Nephron progenitor cell (in vitro differentiated cells): ENCODE results near the gene COL5A2.
A peak's percentile ranks its signal among the peaks of the same experiment; 100 is the strongest.

Experiments used
- DNase-seq: peaks from one replicate; pipeline ENCODE4 v3.0.0; 2021
- H3K27ac Mint-ChIP-seq: 2 replicates; pipeline ENCODE4 v1.8.0; 2021; ENCODE audit warnings: mild to moderate bottlenecking, moderate library complexity, mixed read lengths
- H3K27me3 Mint-ChIP-seq: 2 replicates; pipeline ENCODE4 v1.8.0; 2021; ENCODE audit warnings: mild to moderate bottlenecking, low read depth, mixed read lengths; ENCODE audit not compliant: poor library complexity
- H3K36me3 Mint-ChIP-seq: 2 replicates; pipeline ENCODE4 v1.8.0; 2021; ENCODE audit warnings: low read depth, mixed read lengths
- H3K4me1 Mint-ChIP-seq: 2 replicates; pipeline ENCODE4 v1.8.0; 2021; ENCODE audit warnings: mixed read lengths
- H3K4me3 Mint-ChIP-seq: 2 replicates; pipeline ENCODE4 v1.8.0; 2021; ENCODE audit warnings: mild to moderate bottlenecking, moderate library complexity, mixed read lengths
- H3K9me3 Mint-ChIP-seq: 2 replicates; pipeline ENCODE4 v1.8.0; 2021; ENCODE audit warnings: mild to moderate bottlenecking, moderate library complexity, mixed read lengths
- CTCF ChIP-seq: fragments of 200-600 bp; sonication (generic); IDR thresholded peaks from 2 replicates; pipeline ENCODE4 v1.5.0; 2021; ENCODE audit warnings: antibody characterized with exemption

The COL5A2 gene

DNA sequence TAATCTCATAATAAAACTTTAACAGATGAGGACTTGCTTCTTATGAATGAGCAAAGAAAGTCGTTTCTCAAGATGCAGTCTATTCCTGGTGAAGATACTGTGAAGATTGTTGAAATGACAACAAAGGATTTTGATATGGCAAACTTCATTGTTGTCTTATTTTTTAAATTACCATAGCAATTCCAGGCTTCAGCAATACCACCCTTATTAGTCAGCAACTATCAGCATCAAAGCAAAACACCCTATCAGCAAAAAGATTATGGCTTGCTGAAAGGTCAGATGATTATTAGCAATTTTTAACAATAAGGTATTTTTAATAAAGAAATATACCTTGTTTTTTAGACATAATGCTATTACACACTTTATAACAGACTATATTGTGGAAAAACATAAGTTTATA lies 88.3 kb downstream of the COL5A2 start:
- Mint-ChIP-seq H3K4me3 (no peak overlapping the region), H3K4me1 (no peaks in the 10 kb centered on the region), H3K27me3 (no peaks in the 10 kb centered on the region), H3K36me3 (peaks cover 52% of the 10 kb centered on the region), H3K27ac (no peak overlapping the region), H3K9me3 (no peaks in the 10 kb centered on the region)
- DNase-seq = no peak
- TF ChIP-seq CTCF = no peak

- Mint-ChIP-seq H3K4me1 (no peaks in the 10 kb centered on the region), H3K27ac (no peak overlapping the region), H3K36me3 (peaks cover 39% of the 10 kb centered on the region), H3K27me3 (no peaks in the 10 kb centered on the region), H3K9me3 (no peaks in the 10 kb centered on the region), H3K4me3 (no peak overlapping the region)
- DNase-seq = no peak
- no peak for TF ChIP-seq CTCF
These were observed 90.9 kb downstream of the COL5A2 start for GRCh38 chr2:189088591-189089205.

- no peak for DNase-seq
- Mint-ChIP-seq H3K36me3 (peaks cover 44% of the 10 kb centered on the region), H3K27me3 (no peaks in the 10 kb centered on the region), H3K27ac (no peak overlapping the region), H3K4me3 (no peak overlapping the region), H3K9me3 (no peaks in the 10 kb centered on the region), H3K4me1 (peaks cover 11% of the 10 kb centered on the region)
- no peak for TF ChIP-seq CTCF
These were observed 92.9 kb downstream of the COL5A2 start for GRCh38 chr2:189086710-189087109.

GRCh38 chr2:189086250-189086649 lies 93.3 kb downstream of the COL5A2 start:
- Mint-ChIP-seq H3K27ac (no peak overlapping the region), H3K4me1 (peaks cover 11% of the 10 kb centered on the region), H3K27me3 (no peaks in the 10 kb centered on the region), H3K9me3 (no peaks in the 10 kb centered on the region), H3K4me3 (no peak overlapping the region), H3K36me3 (peaks cover 45% of the 10 kb centered on the region)
- DNase-seq = no peak
- no peak for TF ChIP-seq CTCF

- H3K4me1 Mint-ChIP-seq = peaks cover 11% of the 10 kb centered on the region
- peaks cover 31% of the 10 kb centered on the region for H3K36me3 Mint-ChIP-seq
- no peaks in the 10 kb centered on the region for H3K27me3 Mint-ChIP-seq
- H3K27ac Mint-ChIP-seq = no peak overlapping the region
- no peak for TF ChIP-seq CTCF
- no peak for DNase-seq
- no peak overlapping the region for H3K4me3 Mint-ChIP-seq
- no peaks in the 10 kb centered on the region for H3K9me3 Mint-ChIP-seq
These were observed 96.0 kb downstream of the COL5A2 start for GRCh38 chr2:189083606-189084005.

DNA sequence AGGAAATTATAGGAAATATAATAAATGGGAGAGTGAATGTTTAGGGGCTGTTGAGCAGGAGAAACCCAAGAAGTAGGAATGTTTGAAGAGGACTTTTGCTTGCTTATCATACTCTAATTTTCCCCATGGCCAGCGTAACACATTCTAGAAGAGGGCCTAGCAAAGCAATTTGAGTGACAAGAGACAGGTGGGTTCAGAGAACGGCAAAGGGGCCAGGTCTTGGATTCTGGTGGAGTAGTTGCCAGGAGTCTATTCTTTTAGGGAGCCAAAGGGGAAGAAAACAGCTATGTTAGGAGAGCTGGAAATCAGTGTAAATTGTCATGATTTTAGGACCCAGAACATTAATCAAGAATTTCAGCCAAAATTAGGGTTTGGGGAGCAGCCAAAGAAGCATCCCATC lies 96.5 kb downstream of the COL5A2 start:
- no peak overlapping the region for H3K4me3 Mint-ChIP-seq
- H3K4me1 Mint-ChIP-seq = peaks cover 11% of the 10 kb centered on the region
- peaks cover 33% of the 10 kb centered on the region for H3K36me3 Mint-ChIP-seq
- no peak for TF ChIP-seq CTCF
- H3K27me3 Mint-ChIP-seq = no peaks in the 10 kb centered on the region
- no peaks in the 10 kb centered on the region for H3K9me3 Mint-ChIP-seq
- no peak for DNase-seq
- H3K27ac Mint-ChIP-seq = peak overlapping the region; percentile 37
